Measurements from ENCODE around the gene MRPL16. TPM values are rescaled to one million over a fixed set of nuclear protein-coding genes. Genes with fewer than 3 reads are reported as not detected.

Gene MRPL16
- total and polyA plus RNA-seq, 2 of the 13 experiments (the other 11 are each of a cell fraction or from before 2014, with no cell fraction given) = 45.3 to 62.6 TPM

GRCh38 chr11:59813364-59813763 lies 2.8 kb upstream of the MRPL16 start:
- no peak for TF ChIP-seq ZNF558 (CRISPR knock-in tag; IDR thresholded peaks at IDR 0.05; ENCODE audit: borderline replicate concordance)
- no peak for TF ChIP-seq ZFP90 (CRISPR knock-in tag; IDR thresholded peaks at IDR 0.05; ENCODE audit: borderline replicate concordance)
- TF ChIP-seq ZSCAN29 (CRISPR knock-in tag; conservative IDR thresholded peaks at IDR 0.05) = no peak
- no peak for TF ChIP-seq RFX3 (CRISPR knock-in tag; IDR thresholded peaks at IDR 0.05)
- TF ChIP-seq ZNF383 (CRISPR knock-in tag; IDR thresholded peaks at IDR 0.05; ENCODE audit: borderline replicate concordance) = no peak
- no peak for TF ChIP-seq ZNF652 (CRISPR knock-in tag; IDR thresholded peaks at IDR 0.05; ENCODE audit: borderline replicate concordance, low read depth)
- no peak for TF ChIP-seq ZNF274 (CRISPR knock-in tag; IDR thresholded peaks at IDR 0.05)
- TF ChIP-seq ZMYM2 (CRISPR knock-in tag; IDR thresholded peaks at IDR 0.05) = no peak
- TF ChIP-seq MIER3 (CRISPR knock-in tag; IDR thresholded peaks at IDR 0.05; ENCODE audit: borderline replicate concordance) = no peak
- TF ChIP-seq MTA1 (CRISPR knock-in tag; IDR thresholded peaks at IDR 0.05; ENCODE audit: borderline replicate concordance) = no peak
- TF ChIP-seq ZNF749 (CRISPR knock-in tag; IDR thresholded peaks at IDR 0.05; ENCODE audit: borderline replicate concordance) = no peak
- no peak for TF ChIP-seq ZNF468 (CRISPR knock-in tag; IDR thresholded peaks at IDR 0.05)
- TF ChIP-seq HOMEZ (CRISPR knock-in tag; IDR thresholded peaks at IDR 0.05; ENCODE audit: low read depth) = no peak
- ChIA-PET CTCF (ENCODE audit: low intra/inter-chr PET ratio, low total read pairs) (no interaction called here), POLR2A (no interaction called here)
- H3K27ac ChIP-seq (ENCODE audit: extremely low read length, insufficient read depth, low read length) = no peak overlapping the region
- H3K9ac ChIP-seq (ENCODE audit: insufficient read depth, low read depth, low read length) = no peak overlapping the region
- ATAC-seq (no peak), FAIRE-seq (no peak), DNase-seq (ENCODE audit: low spot score) (no peak)
- no peaks in the 10 kb centered on the region for H3K9me3 ChIP-seq (ENCODE audit: low read length)
- BruUV-seq (replicated peaks) = no TSS peak
- 81% methylated on average over 1 of the region's 1 CpG for WGBS (ENCODE audit: low lambda C conversion rate)
- intact Hi-C loops (cut with micrococcal nuclease; ENCODE audit: unreplicated experiment) = no loop called here
- no peaks in the 10 kb centered on the region for H4K20me1 ChIP-seq (ENCODE audit: insufficient read depth, low read length)
- no peaks in the 10 kb centered on the region for H3K27me3 ChIP-seq (ENCODE audit: control insufficient read depth in 1 of 2, insufficient read depth in 2 of 2, low read length in 2 of 2)
- in situ Hi-C loops (cut with HindIII; ENCODE audit: extremely low pct_ligation_motif_present, low pct_unique_long_range_greater_than_20kb) = no loop called here
- H3K4me1 ChIP-seq (ENCODE audit: insufficient read depth, low read length) = peaks cover 30% of the 10 kb centered on the region
- peaks cover 4% of the 10 kb centered on the region for H3K79me2 ChIP-seq (ENCODE audit: insufficient read depth, low read length)
- no peaks in the 10 kb centered on the region for H3K36me3 ChIP-seq (replicated peaks in 1 of 2; ENCODE audit: control insufficient read depth in 1 of 2, insufficient read depth in 2 of 2, low read length in 2 of 2)
- H2AFZ ChIP-seq (ENCODE audit: low read length) = no peak overlapping the region
- H3K4me3 ChIP-seq (replicated peaks in 1 of 3; ENCODE audit: insufficient read depth in 1 of 3, low read depth in 2 of 3, low read length in 3 of 3) = no peak overlapping the region
- H3K4me2 ChIP-seq (ENCODE audit: low read depth, low read length) = no peak overlapping the region
